Stimulated activated CD4-positive, alpha-beta T cell treated with anti-CD3 and anti-CD28 coated beads, Interleukin-2, amount 100 ng/mL, for 4 hours (primary cell): ENCODE data around the gene ADPRS.

ENCODE experiments used
- DNase-seq: peaks from one replicate; pipeline ENCODE4 v3.0.0-alpha.2; 2020; ENCODE audit warnings: low read depth

The ADPRS gene

DNA sequence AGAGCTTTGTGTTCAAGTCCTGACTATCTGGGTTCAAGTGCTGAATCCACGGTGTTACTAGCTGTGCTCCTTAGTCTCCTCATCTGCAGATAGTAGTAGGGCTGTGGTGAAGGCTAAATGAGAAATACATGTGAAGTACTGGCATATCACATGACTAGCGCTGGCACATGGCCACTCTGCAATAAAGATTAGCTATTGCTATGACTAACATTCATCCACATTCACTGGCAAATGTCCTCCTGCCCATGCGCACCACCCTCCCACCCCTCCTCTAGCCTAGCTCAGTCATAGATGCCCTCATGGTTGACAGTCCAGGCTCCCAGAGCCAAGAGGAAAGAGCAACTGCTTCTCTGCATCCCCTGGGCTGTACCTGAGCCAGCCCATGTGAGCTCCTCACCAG is 44.8 kb downstream of the ADPRS start:
- DNase-seq: no peak

GRCh38 chr1:36134031-36134430 is 45.3 kb downstream of the ADPRS start:
- DNase-seq: no peak

GRCh38 chr1:36134505-36135329 is 46.0 kb downstream of the ADPRS start:
- no peak for DNase-seq

GRCh38 chr1:36135330-36135667 is 46.6 kb downstream of the ADPRS start:
- DNase-seq: no peak

DNA sequence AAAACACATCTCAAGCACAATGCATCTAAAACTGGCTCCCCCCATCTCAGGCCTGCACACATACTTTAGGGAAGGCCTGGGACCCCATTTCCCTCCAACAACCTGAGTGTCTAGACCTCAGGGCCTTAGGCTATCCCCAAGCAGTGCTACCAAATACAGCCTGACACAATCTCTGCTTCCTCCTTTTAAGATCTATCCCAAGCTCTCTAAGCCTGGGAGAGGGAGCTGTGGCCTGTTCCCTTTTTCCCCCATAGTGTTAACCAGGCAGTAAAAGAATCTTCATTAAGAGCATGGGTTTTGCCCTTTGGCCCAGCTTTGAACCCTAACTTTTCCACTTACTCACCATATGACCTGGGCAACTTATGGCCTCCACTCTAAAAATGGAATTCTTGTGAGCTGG is 47.1 kb downstream of the ADPRS start:
- DNase-seq: no peak

GRCh38 chr1:36136535-36136934 is 47.8 kb downstream of the ADPRS start:
- no peak for DNase-seq

GRCh38 chr1:36137226-36137625 is 48.5 kb downstream of the ADPRS start:
- DNase-seq: no peak

DNA sequence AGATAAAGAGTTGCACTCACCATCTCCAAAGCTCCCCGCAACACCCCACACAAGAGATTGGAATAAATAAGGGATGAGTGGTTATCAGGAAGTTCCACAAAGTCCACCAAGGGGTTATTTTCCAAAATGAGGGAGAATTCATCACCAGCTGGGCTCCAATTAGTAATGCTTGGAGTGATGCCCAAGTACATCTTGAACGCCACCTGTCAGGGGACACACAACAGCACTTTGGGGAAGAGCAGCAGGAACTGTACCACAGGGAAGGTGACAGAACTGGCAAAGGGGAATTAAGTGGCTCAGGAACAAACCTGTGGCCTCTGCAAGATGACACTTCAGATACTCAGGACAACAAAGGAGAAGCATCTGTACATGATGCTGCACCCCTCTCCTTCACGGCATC is 49.1 kb downstream of the ADPRS start:
- no peak for DNase-seq

DNA sequence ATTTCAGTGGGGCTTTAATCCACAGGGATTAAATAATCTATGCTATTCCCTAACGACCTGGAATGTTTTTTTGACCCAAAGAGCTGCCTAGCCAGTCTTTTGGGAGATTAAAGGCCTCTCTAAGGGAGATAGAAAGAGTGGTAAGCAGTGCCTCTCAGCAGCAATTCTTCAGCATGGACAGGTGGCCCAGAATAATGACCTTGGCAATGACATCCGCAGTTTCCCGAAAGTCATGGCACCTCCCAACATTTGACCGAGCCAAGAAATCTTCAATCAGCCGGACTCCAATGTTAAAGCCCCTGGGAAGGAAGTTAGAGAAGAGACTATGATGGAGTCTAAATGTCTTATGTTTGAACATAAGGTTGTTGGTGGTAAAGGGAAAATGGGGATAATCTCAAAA is 50.8 kb downstream of the ADPRS start:
- DNase-seq: no peak

DNA sequence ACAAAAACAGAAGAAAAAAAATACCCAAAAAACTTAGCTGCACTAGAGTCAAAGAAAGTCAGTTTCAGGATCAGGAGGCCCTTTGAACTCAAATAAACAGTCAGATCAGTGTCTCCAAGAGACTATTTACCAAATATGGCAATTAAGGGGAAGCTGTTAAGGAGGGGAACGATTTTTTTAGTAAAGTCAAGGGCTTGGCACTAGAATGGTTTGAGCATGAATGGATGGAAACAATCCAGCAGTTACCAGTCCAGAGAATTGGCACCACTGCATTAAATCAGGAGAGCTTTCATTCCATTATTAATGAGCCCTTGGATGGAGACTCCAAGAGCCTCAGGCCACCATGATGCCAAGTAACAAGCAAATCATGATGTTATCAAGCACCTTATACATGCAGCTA is 53.4 kb downstream of the ADPRS start:
- no peak for DNase-seq

GRCh38 chr1:36143424-36143823 is 54.7 kb downstream of the ADPRS start:
- DNase-seq: no peak
